ENCODE results near the gene CALHM1. TPM values are rescaled to one million over a fixed set of nuclear protein-coding genes. Genes with fewer than 3 reads are reported as not detected.

CALHM1 gene
- total RNA-seq = not detected

GRCh38 chr10:103458720-103459119, at the start of gene CALHM1:
CALHM1 (minus strand) TSS chr10:103458900; CDS start chr10:103458751, 149 bp downstream.

GRCh38 chr10:103493362-103493915, 34.7 kb upstream of the CALHM1 start, which contains the start of gene NEURL1:
NEURL1 (plus strand) TSS chr10:103493705; CDS start chr10:103494388, 683 bp downstream.

GRCh38 chr10:103479135-103479534, 20.4 kb upstream of the CALHM1 start, which contains the start of gene CALHM3:
CALHM3 (minus strand) TSS chr10:103479240; CDS start chr10:103479032, 208 bp downstream.

GRCh38 chr10:103451831-103452505, 6.7 kb downstream of the CALHM1 start, which contains the start of gene CALHM2:
CALHM2 (minus strand) TSS chr10:103452370; CDS start chr10:103449941, 2,429 bp downstream.

Other genes with a start within 250 kb of the CALHM1 start
- gene RPEL1, start 213.0 kb downstream of the CALHM1 start, total RNA-seq = not detected
- gene INA, start 181.8 kb downstream of the CALHM1 start, total RNA-seq = 199 TPM
- gene PCGF6, start 107.8 kb downstream of the CALHM1 start, total RNA-seq = 17.5 TPM
- 10.3 TPM for gene TAF5, start 90.9 kb downstream of the CALHM1 start, total RNA-seq
- 74.8 TPM for gene ATP5MK, start 62.4 kb downstream of the CALHM1 start, total RNA-seq
- 36.3 TPM for gene PDCD11, start 62.3 kb downstream of the CALHM1 start, total RNA-seq
- gene CALHM2, start 6.5 kb downstream of the CALHM1 start, total RNA-seq = 4.1 TPM
- not detected for gene CALHM3, start 20.3 kb upstream of the CALHM1 start, total RNA-seq
- gene NEURL1, start 34.8 kb upstream of the CALHM1 start, total RNA-seq = 44.4 TPM